Measurements from ENCODE around the gene DEAF1. TPM values are rescaled to one million over a fixed set of nuclear protein-coding genes. Genes with fewer than 3 reads are reported as not detected.

Gene DEAF1
- total and polyA plus RNA-seq, 2 experiments from 2014 or later = 42.6 to 47.8 TPM

DNA sequence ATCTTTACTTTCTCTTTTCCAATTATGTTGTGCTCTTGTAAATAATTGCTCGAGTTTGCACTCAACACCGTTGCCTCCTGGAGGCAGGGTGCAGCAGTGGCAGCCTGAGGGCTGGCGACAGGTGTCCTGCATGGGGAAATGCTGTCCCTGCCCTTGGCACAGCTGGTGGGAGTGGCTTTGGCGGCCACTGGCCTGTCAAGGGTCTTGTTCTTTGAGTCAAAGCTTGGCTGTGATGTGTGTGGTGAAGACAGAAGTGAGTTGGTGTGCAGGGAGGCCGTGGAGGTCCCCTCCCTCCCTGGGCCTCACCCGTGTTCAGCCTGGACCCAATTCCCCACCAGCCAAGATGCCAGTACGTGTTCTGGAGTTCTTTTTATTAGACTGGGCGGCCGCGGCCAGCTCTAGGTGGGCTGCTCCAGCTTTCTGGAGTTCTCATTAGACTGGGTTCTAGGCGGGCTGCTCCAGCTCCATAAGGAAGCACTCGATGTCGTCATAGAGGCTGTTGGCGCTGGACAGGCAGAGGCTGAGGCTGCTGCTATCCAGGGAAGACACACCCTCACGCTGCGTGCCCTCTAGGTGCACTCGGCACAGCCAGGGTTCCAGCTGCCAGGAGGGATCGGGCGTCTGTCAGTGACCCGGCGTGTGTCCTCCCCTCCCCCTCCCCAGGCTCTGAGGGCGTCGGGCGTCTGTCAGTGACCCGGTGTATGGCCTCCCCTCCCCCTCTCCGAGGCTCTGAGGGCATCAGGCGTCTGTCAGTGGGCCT lies 82.6 kb downstream of the DEAF1 start:
- H3K36me3 ChIP-seq (ENCODE audit: insufficient read depth) = no peaks in the 10 kb centered on the region
- no peak overlapping the region; the same call in 2 of the 3 replicates for H3K4me3 Mint-ChIP-seq

More for the DNA sequence above, 82.6 kb downstream of the DEAF1 start:
- H3K27ac Mint-ChIP-seq = no peak overlapping the region
- Histone ChIP-seq H3K4me1 (ENCODE audit: insufficient read depth) (peaks cover 11% of the 10 kb centered on the region; the same call in 1 of the 2 replicates), H3K4me2 (no peak overlapping the region), H4K20me1 (replicated peaks; ENCODE audit: insufficient read depth) (peaks cover 18% of the 10 kb centered on the region; the same call in 1 of the 2 replicates), H3F3A (replicated peaks; ENCODE audit: low read depth) (peaks cover 36% of the 10 kb centered on the region), H3K9me2 (ENCODE audit: insufficient read depth) (no peaks in the 10 kb centered on the region), H3K27me3 (ENCODE audit: insufficient read depth) (no peaks in the 10 kb centered on the region), H3K79me2 (replicated peaks; ENCODE audit: insufficient read depth) (no peaks in the 10 kb centered on the region), H3K4me3 (no peak overlapping the region), H2AFZ (no peak overlapping the region), H3K27ac (ENCODE audit: low read depth) (no peak overlapping the region)
- peaks cover 12% of the 10 kb centered on the region for H3K27me3 Mint-ChIP-seq (ENCODE audit: insufficient read depth, low read depth, poor library complexity)
- peaks cover 5% of the 10 kb centered on the region for H3K4me1 Mint-ChIP-seq
- no peaks in the 10 kb centered on the region for H3K9me3 Mint-ChIP-seq
- H3K36me3 Mint-ChIP-seq (ENCODE audit: low read depth) = peaks cover 32% of the 10 kb centered on the region
- TF ChIP-seq ZNF114 (CRISPR knock-in tag; IDR thresholded peaks at IDR 0.05) = no peak
- no peak for TF ChIP-seq ETS1 (IDR thresholded peaks at IDR 0.05)
- peak; percentile 44 to 50 for TF ChIP-seq CTCF (conservative IDR thresholded peaks at IDR 0.05; ENCODE audit: low read depth in 2 of 2)
- TF ChIP-seq, protein P1, sequence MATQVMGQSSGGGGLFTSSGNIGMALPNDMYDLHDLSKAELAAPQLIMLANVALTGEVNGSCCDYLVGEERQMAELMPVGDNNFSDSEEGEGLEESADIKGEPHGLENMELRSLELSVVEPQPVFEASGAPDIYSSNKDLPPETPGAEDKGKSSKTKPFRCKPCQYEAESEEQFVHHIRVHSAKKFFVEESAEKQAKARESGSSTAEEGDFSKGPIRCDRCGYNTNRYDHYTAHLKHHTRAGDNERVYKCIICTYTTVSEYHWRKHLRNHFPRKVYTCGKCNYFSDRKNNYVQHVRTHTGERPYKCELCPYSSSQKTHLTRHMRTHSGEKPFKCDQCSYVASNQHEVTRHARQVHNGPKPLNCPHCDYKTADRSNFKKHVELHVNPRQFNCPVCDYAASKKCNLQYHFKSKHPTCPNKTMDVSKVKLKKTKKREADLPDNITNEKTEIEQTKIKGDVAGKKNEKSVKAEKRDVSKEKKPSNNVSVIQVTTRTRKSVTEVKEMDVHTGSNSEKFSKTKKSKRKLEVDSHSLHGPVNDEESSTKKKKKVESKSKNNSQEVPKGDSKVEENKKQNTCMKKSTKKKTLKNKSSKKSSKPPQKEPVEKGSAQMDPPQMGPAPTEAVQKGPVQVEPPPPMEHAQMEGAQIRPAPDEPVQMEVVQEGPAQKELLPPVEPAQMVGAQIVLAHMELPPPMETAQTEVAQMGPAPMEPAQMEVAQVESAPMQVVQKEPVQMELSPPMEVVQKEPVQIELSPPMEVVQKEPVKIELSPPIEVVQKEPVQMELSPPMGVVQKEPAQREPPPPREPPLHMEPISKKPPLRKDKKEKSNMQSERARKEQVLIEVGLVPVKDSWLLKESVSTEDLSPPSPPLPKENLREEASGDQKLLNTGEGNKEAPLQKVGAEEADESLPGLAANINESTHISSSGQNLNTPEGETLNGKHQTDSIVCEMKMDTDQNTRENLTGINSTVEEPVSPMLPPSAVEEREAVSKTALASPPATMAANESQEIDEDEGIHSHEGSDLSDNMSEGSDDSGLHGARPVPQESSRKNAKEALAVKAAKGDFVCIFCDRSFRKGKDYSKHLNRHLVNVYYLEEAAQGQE (IDR thresholded peaks at IDR 0.05; ENCODE audit: unreplicated experiment) = no peak
- no peak for TF ChIP-seq STAT1 (IDR thresholded peaks at IDR 0.05; ENCODE audit: unreplicated experiment)
- TF ChIP-seq ZNF462 (CRISPR knock-in tag; IDR thresholded peaks at IDR 0.05) = no peak
- no peak for TF ChIP-seq EZH2phosphoT487 (IDR thresholded peaks at IDR 0.05; ENCODE audit: unreplicated experiment)
- peak; percentile 63 for DNase-seq (ENCODE audit: low spot score)
- no peak for ATAC-seq

Data from GM23338 (cell line).